Amniotic epithelial cell (primary cell): Measurements from ENCODE around the gene CSDE1.

Source experiments
- DNase-seq: peaks from one replicate; pipeline ENCODE4 v3.0.0-alpha.2; 2010; ENCODE audit warnings: low read depth

Gene CSDE1

DNA sequence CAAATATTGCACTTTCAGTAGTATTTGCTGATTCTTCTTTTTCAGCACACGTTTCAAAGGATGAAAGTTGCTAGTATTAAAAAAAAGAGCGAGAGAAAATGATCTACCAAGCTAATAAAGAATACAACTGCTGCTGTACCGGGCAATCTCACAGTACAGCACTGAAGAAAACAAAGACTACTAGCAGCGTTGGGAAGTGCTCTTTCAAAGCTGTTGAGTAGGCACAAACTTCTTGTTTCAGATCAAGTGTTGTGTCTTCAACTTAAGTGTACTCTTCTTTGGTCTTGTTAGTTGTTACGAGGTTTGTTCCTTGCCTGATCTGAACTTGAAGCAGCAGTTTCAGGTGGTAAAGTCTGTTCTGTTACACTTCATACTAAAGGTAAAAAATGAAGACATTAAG, 7.9 kb downstream of the CSDE1 start:
- no peak for DNase-seq

DNA sequence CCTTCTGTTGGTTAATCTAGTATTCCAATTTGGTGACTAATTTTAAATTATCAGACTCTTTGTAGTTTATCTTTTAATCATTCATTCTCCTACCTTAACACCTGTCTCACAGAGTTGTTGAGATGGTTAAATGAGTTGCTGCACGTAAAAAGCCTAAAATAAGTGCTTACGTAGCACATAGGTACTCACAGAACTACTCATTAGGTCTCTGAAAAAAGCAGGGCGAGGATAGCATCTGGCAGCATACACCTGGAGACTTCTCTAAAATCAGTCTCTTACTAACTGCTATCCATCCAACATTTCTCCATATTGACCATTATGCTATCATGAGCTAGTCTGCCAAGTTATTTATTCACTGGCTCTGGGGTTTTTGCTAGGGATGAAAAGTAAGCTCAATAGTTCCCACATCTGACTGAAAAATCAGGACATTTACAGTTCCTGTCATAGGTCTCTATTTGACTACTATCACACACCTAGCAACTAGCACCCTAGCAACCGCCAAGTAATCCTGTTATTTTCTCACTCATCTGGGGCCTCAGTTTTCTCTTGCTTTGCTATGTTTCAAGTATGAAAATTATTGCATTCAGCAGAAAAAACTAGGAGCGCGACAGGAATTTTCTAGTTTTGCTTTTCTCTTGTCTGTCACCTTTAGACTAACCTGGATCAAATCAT, 11.2 kb downstream of the CSDE1 start:
- no peak for DNase-seq

DNA sequence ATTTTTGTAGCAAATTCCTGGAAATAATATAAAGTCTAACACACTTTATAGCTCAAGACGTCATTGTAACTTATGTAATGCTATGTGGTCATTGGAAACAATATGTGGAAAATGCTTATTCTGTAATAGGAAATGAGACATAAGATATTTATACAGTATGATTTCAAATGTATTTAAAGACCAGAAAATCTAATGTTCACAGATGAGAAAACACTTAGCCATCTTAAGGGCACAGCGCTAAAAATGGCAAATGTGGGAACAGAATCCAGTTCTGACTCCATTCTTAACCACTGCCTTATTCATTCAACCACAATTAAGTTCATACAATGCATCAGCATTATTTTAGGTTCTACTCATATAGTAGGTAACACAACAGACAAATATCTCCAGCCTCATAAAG, 12.5 kb downstream of the CSDE1 start:
- DNase-seq = peak; percentile 35

DNA sequence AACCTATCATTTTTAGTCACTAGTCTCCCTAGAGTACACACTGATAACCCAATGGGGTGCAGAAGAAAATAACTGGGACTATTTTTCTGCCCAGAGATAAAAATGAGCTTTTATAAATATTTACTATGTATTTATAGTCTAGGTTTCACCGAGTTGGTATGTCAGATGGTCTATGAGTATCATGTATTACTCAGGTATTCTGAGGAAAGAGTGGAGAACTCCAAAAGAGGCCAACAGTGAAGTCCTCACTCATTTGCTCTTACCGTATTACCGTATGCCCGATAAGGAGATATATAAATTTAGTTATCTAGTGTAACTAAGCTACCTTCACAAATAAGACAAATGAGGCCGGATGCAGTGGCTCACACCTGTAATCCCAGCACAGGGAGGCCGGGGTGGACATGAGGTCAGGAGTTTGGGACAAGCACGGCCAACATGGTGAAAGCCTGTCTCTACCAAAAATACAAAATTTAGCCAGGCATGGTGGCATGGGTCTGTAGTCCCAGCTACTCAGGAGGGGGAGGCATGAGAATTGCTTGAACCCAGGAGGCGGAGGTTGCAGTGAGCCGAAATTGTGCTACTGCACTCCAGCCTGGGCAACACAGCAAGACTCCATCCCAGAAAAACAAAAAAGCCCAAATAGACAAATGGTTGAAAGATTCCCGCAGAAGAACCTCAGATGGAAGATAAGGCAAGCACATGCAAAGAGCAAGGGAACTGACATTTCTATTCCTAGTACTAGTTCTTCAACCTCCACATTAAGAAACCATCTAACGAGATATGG, 15.6 kb downstream of the CSDE1 start:
- DNase-seq = no peak

DNA sequence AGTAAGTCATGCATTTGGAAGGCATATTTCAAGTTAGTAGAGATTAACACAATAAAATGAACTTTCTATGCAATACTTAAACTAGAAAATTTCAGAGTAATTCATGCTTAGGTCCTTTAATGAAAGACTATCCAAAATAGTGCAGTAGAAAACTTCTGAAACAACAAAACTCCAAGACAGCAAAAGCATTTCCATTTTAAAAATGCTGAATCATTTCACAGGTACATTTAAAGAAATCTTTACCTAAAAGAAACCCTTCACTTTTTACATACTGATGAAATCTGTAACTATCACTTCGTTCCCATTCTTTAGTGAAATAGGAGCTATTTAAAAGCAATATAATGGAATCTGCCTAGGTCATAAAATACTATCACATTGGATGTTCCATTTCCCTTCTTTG, 17.5 kb downstream of the CSDE1 start:
- DNase-seq = no peak

DNA sequence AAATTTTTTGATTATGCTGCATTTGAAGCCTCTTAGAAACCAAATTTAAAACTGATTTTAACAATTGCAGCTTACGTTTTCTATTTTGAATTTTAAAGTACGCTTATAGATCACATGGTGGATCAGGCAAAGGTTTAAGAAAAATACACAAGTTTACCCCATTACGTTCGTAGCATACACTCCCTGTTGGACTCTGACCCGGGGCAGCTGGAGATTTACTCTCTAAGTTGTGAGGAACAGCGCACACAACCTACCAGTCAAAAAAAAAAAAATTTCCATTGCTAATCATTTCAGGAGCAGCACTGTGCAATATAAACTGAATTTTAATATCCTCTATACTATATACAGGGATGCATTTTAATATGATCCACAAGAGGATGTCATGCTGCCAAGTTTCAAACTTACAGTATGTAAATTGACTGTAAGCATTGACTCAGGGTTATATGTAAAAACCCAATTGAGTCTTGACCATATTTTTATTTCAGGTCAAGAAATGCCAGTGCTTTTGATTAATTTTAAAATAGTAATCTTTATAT, 20.4 kb downstream of the CSDE1 start:
- no peak for DNase-seq

DNA sequence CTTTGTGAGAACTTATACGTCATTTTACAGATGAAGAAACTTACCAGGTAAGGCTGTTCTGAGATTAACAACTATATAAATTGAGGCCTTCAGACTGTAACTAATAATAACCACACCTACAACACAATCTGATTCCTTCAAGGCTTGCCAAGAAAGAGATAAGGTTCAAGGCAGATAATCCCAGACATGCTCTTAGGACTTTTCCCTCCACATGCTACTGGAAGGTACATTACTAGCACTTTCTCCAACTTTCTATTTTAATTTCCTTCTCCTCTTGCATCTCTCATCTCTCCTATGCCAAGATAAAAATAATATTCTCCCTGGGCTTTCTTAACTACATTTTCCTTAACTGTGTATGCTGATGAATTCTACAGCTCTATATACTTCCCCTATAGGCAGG, 22.3 kb downstream of the CSDE1 start:
- DNase-seq = no peak

DNA sequence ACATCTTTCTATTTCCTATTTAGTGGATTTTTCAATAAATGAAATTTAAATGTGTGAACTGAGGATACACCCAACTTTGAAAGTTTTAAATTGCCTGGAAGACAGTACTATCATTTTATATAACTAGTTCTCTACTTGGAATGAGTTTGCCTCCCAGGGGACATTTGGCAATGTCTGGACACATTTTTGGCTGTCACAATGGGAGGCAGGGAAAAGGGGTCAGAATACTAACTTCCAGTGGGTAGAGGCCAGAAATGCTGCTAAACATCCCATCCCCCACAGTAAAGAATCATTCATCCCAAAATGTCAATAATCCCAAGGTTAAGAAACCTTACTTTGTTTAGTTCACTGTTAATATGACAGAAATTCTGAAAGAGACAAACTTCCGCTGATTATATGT, 28.0 kb downstream of the CSDE1 start:
- no peak for DNase-seq

DNA sequence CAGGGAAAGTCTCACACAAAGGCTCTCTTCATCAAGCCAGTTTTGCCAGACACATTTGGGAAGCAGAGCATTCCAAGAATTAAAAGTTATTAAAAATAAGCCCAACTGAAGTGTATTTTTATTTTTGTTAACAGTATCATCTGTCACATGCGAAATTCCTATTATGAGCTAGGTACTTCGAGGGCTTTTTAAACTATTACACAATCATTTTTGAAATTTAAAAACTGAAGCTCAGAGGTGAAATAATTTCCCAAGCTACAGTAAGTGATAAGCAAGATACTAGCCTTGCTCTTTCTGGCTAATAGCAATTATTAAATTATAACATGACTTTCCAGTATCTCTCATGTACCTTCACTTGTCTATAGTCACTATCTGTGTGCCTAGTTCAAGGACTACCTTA, 29.2 kb downstream of the CSDE1 start:
- DNase-seq = no peak

DNA sequence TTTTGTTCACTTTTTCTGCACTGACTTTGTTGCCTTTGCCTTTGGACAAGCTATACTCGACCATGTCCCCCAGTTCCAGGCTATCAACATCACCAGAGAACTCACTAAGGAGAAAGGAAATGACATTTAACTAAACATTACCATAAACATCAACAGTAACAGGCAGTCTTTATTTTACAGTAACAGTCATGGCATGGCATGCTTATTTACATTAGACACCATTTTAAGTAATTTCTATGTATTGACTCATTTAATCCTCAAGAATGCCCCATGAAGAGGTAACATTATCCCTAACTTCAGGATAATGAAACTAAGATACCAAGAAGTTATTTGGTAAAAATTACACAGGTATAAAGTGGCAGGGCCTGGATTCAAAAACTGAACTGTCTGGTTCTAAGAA, 32.6 kb downstream of the CSDE1 start:
- no peak for DNase-seq

DNA sequence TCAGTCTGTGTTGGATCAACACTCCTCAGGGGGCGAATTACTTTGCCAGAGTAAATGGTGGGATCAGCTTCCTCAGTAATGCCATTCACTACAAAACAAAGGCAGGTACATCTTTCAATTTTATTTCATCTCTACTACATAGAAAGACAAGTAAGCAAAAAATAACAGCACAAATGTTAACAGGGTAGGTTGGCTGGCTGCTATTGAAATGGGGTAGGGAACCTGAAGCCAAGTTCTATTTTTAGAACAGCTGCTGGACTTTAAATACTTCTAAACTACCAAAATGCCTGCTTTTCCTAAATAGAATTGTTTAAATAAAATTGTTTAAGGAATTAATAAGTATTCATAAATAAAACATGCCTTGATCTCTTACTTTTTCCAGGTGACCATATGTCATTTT, 33.9 kb downstream of the CSDE1 start:
- no peak for DNase-seq

DNA sequence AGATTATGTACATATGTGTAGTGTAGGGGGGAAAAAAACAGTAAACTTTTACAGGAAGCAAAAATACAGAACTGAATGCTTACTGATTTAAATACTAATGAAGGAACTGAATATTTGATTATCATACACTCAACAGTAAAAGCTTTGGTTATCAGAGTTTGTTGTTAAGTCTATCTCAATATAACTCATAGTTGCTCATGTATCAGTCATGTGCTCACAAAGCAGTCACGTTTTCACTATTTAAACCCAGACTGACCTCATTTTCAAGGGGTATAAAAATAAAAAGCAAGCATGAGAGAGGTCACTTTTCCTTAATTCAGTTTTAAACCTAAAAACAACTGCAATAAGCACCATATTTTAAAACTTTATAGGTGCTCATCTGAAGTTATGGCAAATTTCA, 34.3 kb downstream of the CSDE1 start:
- no peak for DNase-seq

DNA sequence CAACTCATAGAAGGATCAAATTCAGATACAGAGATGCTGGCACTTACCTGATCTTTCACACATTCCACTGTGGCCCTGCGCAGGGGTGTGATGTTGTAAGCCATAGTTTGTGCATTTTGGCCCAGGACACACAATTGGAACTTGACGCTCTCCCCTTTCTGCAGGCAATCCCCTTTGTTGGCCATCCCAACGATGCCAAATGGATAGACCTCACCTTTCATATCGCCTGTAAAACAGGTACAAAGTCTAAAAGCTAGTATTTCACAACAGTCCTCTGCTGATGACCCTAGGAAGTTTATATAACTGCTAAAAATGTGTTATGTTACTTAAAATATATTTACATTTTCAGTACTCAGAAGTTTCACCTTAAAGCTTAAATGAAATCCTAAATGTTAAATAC, 37.3 kb downstream of the CSDE1 start:
- DNase-seq = no peak

DNA sequence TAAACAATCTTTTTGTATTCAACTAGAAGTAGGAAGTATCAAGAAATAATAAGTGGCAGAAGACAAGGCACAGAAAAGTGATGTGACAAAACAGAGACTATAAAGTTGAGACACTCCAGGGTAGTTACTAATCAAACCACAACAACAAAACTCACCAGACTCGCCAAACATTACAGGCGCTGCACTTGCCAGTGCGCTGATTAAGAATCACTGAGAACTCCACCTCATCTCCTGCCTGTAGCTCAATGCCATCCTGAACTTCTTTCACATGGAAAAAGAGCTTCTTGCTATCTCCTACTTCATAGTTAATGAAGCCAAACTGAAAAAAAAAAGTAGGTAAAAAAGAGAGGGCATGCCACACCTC, 38.4 kb downstream of the CSDE1 start:
- DNase-seq = peak; percentile 21

DNA sequence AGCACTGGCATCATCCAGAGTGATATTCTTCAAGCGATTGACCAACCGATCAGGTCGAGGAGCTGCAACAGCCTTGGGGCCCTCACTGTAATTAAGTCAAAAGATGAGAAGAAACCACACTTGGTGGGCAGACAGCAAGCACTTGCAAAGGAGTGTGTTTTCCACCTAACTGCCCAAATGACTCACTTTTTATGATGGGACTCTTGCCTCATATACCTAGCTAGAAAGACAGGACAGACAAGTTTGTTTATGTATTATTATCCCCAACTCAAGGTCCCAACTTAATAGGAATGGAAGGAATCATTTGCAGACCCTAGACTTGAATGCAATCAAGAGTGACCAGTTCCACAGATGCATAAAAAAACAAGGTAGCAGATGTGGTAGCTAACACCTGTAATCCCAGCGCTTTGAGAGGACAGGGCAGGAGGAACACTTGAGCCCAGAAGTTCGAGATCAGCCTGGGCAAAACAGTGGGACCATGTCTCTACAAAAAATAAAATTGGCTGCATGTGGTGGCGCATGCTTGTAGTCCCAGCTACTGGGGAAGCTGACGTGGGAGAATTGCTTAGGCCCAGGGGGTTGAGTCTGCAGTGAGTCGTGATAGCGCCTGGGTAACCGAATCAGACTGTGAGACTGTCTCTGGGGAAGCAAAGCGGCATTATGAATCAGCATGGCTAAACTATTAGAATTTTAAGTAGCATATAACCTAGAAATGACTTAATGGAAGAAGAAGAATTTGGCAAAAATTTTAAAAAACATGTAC, 38.9 kb downstream of the CSDE1 start:
- peak; percentile 40 for DNase-seq

DNA sequence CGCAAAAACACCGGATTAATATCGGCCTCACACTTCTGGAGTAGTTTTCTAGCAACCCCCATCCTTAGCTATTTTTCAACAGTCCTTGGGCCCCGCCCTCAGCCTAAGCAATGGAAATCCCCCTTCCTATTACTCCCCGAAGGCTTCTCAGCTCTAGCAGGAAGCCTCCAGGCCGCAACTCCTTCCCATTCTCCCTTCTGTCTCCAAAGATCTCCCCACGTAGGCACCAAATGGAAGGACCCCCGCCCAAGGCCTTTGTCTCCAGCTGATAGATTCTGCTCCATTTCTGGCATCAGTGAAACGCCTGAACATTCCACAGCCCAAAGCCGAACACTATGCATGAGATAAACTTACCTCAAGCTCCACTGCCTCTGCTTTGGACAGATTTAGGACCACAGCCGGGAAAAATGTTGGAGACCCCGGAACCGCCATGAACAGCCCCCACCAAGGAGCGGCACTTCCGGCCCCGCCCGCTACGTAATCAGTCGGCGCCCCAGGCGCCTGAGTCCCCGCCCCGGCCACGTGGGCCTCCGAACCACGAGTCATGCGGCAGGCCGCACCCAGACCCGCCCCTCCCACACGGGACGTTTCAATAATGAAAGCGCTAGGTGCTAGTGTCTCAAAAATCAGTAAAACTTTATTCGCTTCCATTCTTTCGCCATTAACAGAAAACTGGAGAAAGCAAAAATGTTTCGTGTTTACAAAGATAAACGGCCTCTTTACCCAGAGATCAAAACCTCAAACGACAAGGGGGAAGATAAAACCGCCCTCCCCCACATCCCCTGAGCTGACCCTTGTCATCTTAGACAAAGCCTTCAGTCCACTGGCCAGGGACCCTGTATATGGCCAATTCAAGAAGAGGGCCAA, 41.2 kb downstream of the CSDE1 start, which contains the start of gene NRAS:
NRAS (minus strand) TSS at position 468 of the 867 bp plus-strand sequence. CDS start 611 bp downstream, outside the sequence.
- DNase-seq = peak; percentile 83

DNA sequence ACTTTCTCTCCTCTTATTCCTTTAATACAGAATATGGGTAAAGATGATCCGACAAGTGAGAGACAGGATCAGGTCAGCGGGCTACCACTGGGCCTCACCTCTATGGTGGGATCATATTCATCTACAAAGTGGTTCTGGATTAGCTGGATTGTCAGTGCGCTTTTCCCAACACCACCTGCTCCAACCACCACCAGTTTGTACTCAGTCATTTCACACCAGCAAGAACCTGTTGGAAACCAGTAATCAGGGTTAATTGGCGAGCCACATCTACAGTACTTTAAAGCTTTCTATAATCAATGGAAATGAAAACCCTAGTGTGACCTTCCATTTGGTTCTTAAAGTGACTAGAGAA, 41.9 kb downstream of the CSDE1 start:
- DNase-seq = no peak

DNA sequence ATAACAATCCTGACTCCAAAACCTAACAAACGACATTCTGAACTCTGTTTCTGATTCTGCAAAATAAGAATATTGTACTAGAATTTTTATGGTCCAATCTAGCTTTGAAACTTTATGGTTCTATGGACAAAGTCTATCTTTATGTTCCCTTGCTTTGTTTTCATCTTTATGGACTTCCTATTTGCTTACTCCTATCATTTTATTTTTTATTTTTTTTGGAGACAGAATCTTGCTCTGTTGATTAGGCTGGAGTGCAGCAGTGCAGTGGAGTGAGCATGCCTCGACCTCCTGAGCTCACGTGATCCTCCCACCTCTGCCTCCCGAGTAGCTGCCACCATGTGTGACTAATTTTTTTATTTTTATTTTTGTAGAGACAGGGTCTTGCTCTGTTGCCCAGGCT, 44.8 kb downstream of the CSDE1 start:
- no peak for DNase-seq

DNA sequence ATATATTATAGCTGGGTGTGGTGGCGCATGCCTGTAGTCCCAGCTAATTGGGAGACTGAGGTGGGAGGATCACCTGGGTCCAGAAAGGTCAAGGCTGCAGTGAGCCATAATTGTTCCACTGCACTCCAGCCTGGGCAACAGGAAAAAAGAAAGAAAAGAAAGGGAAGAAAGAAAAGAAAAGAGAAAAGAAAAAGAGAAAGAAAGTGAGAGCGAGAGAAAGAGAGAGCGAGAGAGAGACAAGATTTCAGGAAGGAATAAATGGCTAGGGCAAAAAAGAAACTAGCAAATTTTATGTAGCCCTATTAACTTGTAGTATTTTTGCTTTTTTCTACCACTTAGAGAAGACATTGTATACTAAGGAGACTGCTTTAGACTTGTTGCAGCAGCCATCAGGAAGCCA, 47.4 kb downstream of the CSDE1 start:
- DNase-seq = no peak

DNA sequence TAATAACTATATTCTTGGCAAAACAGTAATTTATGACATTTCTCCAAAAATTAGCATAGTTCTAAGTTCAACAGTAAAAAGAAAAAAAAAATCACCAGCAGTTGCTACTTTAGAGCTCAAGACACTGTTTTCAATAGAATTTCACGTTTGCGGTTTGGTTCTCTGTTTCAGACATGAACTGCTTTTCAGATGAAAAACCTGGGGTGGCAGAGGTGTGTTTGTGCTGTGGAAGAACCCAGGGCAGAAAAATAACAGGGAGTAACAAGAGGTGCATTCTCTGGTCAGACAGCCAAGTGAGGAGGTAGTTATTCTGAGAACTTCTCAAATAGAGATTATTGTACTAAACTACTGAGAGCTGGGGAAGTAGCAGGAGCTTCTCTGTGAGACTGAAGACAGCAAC, 50.2 kb downstream of the CSDE1 start:
- no peak for DNase-seq

DNA sequence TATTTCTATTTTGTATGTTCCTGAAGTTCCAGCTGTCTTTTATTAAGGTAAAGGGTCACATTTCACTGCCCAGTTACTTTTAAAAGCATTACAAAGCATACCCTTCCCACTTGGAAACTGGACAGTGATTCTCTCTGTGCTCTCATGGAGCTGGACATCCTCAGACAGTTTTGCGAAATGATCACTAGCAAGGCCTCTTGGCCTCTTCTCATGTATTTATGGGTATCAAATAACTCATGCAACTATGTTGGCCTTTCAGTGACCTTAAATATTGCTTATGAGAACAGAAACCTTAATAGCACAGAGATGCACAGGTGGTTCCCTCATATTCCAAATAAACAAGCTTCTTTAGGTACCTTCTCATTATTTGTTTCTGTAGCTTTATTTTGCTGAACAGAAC, 54.5 kb downstream of the CSDE1 start:
- no peak for DNase-seq

DNA sequence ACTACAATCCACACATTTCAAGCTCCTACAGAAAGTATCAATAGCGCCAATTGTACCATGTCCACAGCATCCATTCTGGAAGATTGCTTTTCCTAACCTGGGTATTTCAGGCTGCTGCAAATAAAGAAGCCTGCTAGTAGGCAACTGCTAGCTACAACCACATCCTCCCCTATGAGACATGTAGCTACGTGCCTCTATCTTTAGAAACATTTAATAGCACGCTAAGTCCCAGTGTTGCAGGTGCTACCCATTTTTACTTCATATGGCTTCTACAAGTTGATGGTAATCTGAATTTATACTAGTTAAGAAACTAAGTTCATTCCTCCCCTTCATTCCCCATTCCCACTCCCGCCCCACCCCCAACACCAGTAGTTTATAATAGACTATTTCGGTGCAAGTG, 55.0 kb downstream of the CSDE1 start:
- DNase-seq = no peak
